Muscle of arm (tissue), 12 donors: ENCODE measurements around the gene GNG7. TPM values are rescaled to one million over a fixed set of nuclear protein-coding genes. Genes with fewer than 3 reads are reported as not detected.

ENCODE experiments used
- DNase-seq: peaks from one replicate; pipeline ENCODE4 v3.0.0-alpha.2; 2013
- polyA plus RNA-seq, 12 donors: library from polyadenylated mRNA; unstranded; fragments of 120-200 nt; gene quantifications; one replicate each; pipeline ENCODE4 v1.2.1, GENCODE V29; 2013; ENCODE audit not compliant: insufficient read length in 12 of 12

The GNG7 gene
- polyA plus RNA-seq, 12 donors = 1.4 to 4.5 (median 2.5) TPM; not detected in 1

GRCh38 chr19:2488942-2489731 lies 213.4 kb downstream of the GNG7 start:
- no peak for DNase-seq

- DNase-seq = no peak
Measured at GRCh38 chr19:2488405-2488941, 214.0 kb downstream of the GNG7 start.

- DNase-seq = no peak
Measured at GRCh38 chr19:2487842-2488241, 214.7 kb downstream of the GNG7 start.

GRCh38 chr19:2487090-2487489 lies 215.4 kb downstream of the GNG7 start:
- DNase-seq = no peak

GRCh38 chr19:2485428-2485827 lies 217.1 kb downstream of the GNG7 start:
- DNase-seq = no peak

GRCh38 chr19:2484178-2484937 lies 218.1 kb downstream of the GNG7 start:
- no peak for DNase-seq

GRCh38 chr19:2483484-2484151 lies 218.9 kb downstream of the GNG7 start:
- no peak for DNase-seq

- DNase-seq = no peak
Measured at GRCh38 chr19:2483084-2483483, 219.4 kb downstream of the GNG7 start.

- no peak for DNase-seq
Measured at GRCh38 chr19:2482354-2483038, 220.0 kb downstream of the GNG7 start.

GRCh38 chr19:2481466-2481865 lies 221.0 kb downstream of the GNG7 start:
- no peak for DNase-seq

- no peak for DNase-seq
Measured at GRCh38 chr19:2479556-2480194, 222.8 kb downstream of the GNG7 start.

- DNase-seq = peak; percentile 72
Measured at GRCh38 chr19:2478756-2479555, 223.5 kb downstream of the GNG7 start.

- no peak for DNase-seq
Measured at GRCh38 chr19:2478278-2478755, 224.2 kb downstream of the GNG7 start.

- no peak for DNase-seq
Measured at GRCh38 chr19:2477732-2478191, 224.7 kb downstream of the GNG7 start.

- no peak for DNase-seq
Measured at GRCh38 chr19:2477141-2477710, 225.3 kb downstream of the GNG7 start.

- no peak for DNase-seq
Measured at GRCh38 chr19:2476451-2477140, 225.9 kb downstream of the GNG7 start.

GRCh38 chr19:2475702-2476450 lies 226.6 kb downstream of the GNG7 start, which contains the start of gene GADD45B:
GADD45B (plus strand) TSS chr19:2476127; CDS start chr19:2476359, 232 bp downstream.
- peak; percentile 99 for DNase-seq
